DMS79 (cell line): ENCODE measurements around the gene KIF16B.
"Not testable (repeated sequence)": the region's sequence is repeated elsewhere in the genome, so short reads cannot be mapped to it uniquely, and the experiment has no call there.

Experiments used
- DNase-seq: peaks from one replicate; lab custom pipeline; 2025; lab: John Stamatoyannopoulos, UW

KIF16B gene

DNA sequence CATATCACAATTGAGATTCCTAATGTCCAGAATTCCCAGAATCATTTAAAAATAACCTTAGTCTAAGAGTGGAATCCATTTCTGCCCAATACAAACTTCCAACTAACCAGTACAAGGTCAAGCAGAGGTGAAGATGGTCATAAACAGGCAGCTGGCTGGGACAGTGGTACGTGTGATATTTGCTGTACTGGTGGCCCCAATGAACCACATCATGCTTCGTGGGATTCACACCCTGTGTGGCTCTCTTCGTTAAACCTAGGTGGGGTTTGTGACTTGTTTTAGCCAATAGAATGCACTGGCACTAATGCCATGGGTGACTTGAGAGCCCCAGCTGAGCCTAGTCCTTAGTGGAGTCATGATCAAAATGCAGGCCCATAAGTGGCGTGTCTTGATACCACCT is 286.6 kb downstream of the KIF16B start:
- DNase-seq, result no peak

DNA sequence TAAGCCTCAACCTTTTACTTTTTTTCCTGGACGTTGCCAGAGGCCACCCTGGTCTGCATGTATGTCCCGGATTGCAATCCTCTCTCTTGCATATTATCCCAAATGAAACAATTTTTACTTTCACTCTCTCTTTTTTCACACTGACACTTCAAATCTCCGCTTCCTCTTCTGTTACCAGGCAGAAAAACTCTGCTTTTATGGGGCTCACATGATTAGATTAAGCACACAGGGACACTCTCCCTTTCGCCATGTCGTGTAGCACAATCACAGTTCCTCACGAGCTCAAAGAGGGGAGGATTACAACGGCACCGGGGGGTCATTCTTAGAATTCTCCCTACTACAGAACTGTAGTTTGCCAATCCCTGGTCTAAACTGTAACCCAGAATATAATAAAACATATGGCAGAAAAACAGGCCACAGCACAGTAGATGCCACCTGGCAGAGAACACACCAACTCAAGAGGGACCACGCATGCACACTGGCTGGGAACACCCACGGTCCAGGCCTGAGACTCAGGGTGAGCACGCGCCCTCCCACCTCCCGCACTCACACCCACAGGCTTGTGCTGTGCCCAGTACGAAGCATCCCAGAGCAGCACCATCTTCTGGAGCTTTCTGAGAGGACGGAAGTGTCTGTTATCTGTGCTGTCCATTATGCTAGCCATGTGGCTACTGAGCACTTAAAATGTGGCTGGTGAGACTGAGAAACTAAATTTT is 288.7 kb downstream of the KIF16B start:
- no peak for DNase-seq

DNA sequence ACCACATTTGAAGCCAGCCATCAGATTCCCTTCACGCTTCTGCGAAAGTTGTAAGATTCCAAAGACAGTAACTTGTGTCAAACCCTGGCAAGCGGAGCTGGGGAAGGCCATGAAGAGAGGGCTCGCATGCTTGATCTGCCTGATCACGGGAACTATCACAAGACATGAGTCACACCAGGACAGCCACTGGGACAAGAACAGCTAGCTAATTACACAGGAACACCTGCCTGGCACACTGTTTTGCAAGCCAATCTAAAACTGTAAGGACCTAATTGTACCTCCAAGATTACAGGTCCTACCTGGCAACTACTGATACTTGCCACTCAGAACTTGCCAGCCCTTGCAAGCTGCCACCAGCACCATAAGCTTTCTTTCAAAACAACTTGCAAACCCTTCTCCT is 289.3 kb downstream of the KIF16B start:
- DNase-seq, result no peak

DNA sequence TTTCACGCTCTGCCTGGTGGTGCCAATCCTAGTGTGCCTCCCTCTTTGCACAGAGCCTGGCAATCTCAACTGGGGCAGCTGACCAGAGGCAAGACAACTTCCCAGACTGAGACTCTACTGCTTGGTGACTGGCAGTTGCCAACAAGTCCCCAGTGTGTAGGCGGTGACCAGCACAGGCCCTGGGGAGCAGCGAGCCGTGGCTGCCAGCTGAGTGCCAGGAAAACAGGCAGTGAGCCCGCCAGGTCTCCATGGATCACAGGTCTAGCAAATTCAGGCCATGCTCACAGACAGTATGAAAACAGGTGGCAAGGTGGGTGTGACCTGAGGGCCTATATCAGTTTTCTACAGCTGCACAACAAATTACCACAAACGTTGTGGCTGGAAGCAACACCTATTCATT is 289.9 kb downstream of the KIF16B start:
- DNase-seq, result no peak

DNA sequence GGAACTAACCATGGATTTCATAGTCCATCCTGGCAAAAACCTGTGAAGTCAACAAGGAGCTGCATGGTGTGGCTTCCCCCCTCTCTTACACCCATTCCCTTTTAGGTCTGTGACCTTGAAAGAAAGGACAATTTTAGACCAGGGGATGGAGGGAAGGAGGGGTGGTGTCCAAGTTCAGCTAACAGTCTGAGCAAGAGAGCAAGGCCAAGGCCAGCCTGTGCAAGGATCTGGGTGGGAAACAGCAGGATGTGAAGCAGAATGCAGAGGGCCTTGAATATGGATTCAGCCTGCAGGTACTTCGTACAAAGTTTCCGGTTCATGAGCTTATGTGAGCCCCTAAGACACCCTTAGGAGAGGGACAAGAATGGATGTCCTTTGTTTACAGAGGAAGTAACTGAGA is 293.0 kb downstream of the KIF16B start:
- no peak for DNase-seq

DNA sequence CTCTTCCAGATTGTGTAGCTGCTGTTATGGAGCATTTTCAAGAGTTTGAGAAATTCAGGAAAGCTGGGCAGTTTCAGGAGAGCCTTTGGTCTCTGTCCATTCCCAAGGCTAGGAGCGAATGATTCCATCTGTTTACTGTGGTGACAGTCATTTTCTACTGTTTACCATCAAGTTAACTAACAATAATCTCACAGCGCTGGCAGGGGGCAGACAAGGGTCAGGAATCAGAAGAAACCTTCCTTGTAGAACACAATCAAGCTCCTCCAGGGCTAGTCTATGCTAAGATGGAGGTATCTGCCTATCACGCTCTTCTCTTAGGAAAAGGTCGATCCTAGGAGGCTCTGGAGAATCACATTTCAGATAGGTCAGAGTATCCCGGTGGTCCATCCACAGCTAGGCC is 293.9 kb downstream of the KIF16B start:
- no peak for DNase-seq

DNA sequence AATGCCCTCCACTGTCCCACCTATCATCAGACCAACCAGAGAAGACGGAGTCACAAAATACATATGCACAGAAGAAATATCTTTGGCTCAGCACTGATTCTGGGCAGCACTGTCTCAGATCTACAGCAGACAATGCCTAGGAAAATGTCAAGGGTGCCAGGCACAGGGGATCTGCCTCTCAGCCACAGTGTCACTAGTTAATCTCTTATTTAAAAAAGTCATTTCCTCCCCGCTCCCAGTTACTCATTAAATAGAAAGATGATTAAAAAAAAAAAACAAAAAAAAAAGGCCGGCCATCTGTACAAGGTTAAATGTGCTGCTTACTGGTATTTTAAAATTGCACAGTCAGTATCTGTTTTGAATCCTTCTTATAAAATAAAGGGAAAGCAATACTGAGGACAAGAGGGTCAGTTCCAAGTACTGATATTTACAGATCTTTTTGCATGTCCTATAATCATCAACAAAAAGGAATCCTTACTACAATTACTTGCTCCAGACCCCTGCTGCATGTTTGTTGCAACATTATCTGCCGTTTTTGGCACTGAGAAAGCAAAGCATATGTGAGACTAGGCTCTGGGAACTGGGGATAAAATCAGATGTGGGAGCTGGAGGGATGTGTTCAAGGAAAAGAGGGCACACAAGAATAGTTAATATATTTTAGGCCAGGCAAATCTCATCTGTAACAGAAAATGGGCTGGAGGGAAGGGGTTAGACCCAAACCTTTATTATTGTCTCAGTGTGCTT is 299.3 kb downstream of the KIF16B start:
- no peak for DNase-seq

DNA sequence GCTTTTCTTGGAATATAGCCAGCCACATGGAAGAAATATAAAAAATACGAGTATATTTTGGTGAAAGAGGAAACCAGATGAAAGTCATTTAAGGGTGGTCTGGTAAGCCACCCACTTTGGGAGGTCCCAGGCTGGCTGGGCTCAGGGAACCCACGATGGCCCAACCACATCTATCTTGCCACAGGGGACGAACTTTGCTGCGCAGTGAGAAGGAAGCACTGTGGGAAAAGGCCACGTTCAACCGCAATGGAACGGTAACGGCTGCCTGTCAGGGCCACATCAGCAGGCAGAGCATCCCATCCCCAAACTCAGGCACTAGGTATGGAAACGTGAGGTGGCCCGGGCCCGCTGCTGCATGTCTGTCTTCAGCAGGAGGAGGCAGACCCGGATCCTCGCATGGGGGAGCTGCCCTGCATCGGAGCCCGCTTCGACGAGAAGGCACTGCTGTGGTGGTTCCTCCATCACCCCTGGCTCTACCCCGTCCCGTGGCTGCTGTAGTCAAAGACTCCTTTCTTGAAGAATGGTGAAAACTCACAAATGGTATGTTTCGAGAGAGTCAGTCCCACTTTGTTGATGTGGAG is 300.4 kb downstream of the KIF16B start:
- no peak for DNase-seq

DNA sequence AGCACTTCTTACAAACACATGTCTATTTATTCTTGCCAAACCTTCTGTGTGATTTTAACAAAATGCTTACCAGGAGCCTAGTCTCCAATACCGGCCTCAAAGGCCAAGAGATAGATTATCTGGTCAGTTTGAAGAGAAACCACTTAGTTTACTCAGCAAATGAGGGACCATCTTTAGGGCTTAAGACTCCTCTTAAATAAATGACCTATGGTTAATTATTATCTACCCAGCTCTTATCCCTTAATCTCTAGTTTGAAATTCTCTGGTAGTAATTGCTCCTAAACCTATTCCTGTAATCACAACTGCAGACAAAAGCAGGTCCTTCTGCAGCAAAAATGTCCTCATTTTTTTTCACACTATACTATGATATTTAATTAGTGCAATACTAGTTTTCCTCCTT is 301.8 kb downstream of the KIF16B start:
- DNase-seq, result no peak

DNA sequence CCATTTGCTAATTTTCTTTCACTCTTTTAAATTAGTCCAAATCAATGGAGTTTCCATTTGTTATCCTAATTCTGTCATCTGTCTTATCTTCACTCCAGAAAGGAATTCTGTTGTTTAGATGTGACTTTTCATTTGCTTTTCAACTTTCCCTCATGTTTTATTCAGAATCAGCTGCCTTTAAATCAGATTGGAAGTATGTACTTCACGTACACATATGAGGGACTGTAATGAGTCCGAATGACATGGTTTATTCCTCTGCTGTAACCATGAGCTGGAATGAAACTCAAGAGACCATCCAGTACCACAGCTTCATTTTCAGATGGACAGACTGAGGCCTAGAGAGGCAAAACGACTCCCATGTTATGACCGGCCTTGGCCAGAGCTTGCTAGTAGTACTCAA is 302.3 kb downstream of the KIF16B start:
- DNase-seq, result no peak

DNA sequence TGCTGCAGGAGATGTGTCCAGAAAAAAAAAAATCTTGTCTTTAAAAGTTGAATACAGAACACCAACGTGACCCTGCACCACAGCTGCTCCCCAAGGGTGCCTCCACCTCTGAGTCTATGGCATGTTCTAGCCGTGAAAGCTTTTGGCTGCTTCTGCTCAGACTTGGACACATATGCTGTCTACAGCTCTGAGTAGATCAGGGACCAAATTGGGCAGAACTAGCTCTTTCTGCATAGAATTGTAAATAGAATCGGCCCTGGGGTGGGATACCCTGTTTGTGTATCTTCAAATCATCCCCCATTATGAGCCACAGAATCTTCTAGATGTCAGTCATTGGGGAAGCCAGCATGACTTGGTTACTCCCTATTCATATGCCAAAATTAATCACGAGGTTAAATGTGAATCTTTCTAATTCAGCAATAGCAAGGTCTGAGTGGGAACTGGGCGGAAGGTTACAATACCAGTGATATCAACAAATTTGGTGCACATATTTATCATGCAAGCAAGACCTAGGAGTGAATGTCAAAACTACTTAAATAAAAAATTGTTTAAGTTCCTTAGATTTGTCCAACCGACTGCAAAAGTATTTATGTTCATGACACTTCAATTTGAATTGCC is 302.8 kb downstream of the KIF16B start:
- DNase-seq, result no peak

DNA sequence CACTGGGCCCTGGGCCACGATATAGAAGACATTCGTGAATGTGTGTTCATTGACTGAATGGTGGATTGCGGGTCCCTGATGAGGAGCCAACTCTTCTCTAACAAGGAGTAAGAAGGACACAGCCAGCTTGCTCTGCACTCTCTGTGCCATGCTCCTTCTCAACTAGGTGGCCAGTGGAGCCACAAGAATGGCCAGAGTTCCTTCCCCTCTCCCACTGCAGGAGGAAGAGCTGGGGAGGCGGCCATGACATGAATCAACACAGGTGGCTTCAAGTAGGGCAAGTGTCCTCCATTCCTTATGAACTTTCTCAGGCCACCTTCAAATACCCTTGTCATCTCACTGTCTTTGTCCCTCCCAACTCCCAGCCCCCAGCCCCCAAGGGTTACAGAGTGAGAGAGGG is 305.7 kb downstream of the KIF16B start:
- DNase-seq, result no peak

DNA sequence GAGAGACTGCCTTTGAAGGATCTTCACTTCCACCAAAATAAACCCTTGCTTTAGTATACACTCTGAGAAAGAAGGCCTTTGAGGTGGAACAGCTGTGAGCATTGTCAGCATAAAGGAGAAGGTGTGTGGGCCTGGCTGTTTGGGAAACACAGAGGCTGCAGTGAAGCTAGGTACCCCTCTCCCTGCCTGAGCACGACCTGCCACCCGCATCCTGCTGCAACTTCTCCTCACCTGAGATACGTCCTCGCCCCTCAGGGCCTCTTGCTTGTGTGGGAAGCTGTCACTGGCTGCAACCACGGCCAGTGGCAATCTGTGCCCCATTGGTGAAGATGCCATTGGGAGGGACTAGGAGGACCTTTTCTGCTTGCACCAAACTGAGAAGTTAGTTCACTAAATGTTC is 307.9 kb downstream of the KIF16B start:
- DNase-seq, result no peak

DNA sequence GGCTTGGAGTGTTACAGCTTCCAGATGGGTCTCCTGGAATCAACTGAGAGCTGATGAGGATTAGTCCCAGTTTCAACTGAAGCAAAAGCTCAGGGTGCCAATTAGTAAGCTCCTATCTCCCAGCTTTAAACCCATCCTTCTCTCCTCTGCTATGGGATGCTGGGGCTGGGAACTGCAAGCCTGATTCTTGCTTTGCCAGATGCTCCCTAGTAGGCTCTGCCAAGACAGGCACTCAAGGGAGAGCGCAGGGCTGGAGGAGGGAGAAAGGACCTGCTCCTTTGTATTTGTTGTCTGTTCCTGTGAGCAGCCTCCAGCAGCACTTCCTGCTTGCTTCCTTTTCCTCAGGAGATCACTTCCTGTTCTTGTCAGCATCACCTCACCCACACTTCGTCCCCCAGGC is 309.7 kb downstream of the KIF16B start:
- DNase-seq, result no peak

DNA sequence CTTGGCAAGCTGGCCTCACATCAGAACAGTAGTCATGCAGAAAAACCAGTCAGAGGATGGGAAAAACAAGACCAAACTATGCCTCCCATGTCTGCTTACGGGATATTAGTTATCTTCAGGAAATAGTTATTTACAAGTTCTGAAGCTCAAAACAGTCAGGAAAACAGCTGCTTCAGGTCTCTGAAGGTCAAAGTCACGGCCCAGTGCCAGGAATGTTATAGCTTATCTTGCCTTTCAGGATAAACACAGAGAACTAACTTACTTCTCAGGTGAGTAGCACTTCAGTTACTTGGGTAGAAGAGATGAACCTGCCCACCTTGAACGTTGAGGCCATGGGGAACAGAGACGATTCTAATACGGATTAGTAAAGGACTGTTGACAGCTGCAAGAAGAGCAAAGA is 310.7 kb downstream of the KIF16B start:
- no peak for DNase-seq

DNA sequence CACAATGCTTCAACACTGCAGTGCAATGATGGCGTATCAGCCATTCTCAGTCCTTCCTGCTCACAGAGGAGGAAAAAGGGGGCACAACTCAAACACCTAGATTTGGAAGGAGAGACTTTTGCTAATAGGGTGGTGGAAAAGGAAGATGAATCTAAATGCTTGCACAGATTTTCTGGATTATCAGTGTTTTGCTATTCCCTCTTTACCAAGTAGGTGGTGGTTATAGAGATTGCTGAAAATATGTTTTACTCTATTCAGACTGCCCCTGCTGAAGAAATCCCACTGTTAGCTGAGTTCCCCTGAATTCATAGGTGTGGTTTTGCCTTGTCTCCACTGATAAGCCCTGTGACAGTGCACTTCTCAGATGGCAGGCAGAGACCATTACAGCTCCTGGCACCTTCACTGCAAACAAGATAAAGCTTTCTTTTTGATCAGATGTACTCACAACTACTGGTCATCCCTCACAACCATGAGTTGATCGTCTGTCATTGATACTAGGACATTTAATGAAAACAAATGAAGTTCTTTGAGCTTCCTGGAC is 311.4 kb downstream of the KIF16B start:
- no peak for DNase-seq

DNA sequence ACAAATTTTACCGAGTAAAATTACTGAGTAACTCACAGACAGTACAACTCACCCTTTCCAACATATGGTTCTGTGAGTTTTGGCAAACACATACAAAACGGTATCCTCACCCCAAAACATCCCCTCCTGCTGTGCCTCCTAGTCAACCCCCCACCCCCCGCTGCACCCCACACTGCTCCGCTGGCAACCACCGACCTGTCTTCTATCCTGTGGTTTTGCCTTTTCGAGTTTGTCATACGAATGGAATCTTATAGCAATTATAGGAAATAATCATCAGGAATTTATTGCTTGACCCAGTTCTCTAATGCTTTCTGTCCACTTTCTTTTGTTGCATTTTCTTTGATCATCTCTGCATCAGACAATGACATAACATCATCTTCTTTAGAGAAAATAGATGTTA is 312.3 kb downstream of the KIF16B start:
- DNase-seq, result no peak

DNA sequence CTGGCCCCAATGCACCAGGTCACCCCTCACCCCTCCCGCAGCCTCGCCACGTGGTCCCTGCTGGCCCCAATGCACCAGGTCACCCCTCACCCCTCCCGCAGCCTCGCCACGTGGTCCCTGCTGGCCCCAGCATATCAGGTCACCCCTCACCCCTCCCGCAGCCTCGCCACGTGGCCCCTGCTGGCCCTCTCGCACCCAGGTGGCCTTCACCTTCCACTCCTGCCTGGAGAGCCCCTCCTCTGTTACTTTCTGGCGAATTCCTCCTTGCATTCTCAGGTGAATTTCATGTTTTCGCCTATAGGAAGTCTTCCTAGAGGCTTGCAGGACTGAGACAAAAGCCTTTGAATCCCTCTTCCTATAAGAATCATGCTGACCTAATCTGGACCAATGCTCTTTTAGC is 313.1 kb downstream of the KIF16B start:
- not testable (repeated sequence) for DNase-seq

DNA sequence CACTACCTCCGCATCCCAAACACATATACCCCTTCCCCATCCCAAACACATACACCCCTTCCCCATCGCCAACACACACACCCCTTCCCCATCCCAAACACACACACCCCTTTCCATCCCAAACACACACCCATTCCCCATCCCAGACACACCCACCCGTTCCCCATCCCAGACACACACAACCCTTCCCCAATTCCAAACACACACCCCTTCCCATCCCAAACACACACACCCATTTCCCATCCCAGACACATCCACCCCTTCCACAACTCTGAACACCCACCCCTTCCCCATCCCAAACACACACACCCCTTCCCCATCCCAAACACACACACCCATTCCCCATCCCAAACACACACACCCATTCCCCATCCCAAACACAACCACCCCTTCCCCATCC is 314.5 kb downstream of the KIF16B start:
- no peak for DNase-seq

DNA sequence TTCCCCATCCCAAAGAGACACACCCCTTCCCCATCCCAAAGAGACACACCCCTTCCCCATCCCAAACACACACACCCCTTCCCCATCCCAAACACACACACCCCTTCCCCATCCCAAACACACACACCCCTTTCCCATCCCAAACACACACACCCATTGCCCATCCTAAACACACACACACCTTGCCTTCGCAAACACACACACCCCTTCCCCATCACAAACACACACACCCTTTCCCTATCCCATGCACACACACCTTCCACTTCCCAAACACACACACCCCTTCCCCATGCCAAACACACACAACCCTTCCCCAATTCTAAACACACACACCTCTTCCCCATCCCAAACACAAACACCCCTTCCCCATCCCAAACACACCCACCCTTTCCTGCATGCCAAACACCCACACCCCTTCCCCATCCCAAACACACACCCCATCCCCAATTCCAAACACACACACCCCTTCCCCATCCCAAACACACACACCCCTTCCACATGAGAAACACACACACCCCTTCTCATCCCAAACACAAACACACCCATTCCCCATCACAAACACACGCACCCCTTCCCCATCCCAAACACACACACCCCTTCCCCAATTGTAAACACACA is 315.3 kb downstream of the KIF16B start:
- DNase-seq, result no peak

DNA sequence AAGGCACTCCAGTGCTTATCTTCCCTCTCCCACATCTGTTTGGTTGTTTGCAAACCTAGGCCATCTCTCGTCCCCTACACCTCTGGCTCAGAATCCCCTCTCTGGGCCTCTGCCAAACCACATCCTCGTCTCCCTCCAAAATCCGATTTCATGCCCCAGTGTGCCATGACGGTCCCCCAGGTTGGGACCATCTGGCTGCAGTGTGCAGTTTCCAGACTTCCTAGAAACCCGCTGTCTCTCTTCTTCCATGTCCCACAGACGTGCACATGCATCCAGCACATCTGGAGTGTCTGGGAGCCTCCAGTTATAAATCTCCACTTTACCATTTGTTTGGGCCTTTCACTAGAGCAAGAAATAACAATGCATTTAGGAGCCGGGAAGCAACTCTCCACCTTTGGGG is 316.2 kb downstream of the KIF16B start:
- no peak for DNase-seq

DNA sequence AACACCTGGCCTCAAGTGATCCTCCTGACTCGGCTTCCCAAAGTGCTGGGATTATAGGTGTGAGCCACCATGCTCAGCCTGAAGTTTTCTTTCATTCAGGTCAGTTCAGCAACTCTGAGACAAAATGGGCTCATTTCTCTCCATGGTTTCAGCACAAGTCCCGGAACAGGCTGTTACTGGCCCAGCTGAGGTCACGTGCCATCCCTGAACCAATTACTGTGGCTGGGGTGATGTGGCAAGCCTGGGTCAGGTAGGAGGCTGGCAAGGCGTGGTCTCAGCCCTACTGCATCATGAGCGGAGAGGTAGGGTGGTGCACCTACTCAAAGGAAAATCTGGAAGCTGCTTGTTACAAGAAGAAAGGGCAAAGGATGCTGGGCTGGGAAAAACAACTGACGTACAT is 326.4 kb downstream of the KIF16B start:
- no peak for DNase-seq
